HL-60/S4 treated with retinoic acid at 250 ng/mL for 4 days and 3 days (cell line): ENCODE measurements around the gene BATF.

Experiments
- in situ Hi-C: fragments of 300-500 bp; cut with MboI; formaldehyde crosslinking; loops from 2 replicates; pipeline ENCODE4 v1.7.0; 2022; ENCODE audit warnings: low sequenced_read_pairs

Gene BATF

GRCh38 chr14:75591331-75591946, 69.2 kb downstream of the BATF start:
- in situ Hi-C loops, result no loop called here

GRCh38 chr14:75591987-75592575, 69.8 kb downstream of the BATF start:
- in situ Hi-C loops, result no loop called here

DNA sequence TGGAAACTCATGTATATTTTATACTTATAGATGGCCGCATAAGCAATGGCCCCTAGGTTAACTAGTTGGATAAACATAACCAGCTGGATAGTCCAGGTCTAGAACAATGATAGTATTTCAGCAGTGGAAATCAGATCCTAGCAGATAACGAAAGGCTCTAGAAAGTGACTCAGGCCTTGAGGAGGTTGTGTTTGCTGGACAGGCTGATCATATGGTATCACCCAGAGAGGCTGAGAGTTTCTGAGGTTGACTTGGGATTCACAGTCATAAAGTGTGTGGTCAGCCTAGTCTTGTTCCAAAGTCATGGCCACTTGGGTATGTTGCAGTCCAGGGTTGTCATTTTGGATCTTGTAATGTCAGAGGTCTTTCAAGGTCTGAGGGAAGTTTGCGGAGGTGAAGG, 73.0 kb downstream of the BATF start:
- in situ Hi-C loops, result no loop called here
